SK-N-SH treated with all-trans-retinoic acid at 6 μM for 48 hours (cell line): ENCODE measurements around the gene GPR183.

Experiments
- ATAC-seq: fragments of 200-7000 bp; cut with Tn5 transposase; 3 replicates; pipeline ENCODE4 v1.9.1; 2020; ENCODE audit warnings: mild to moderate bottlenecking, moderate library complexity
- ARNTL ChIP-seq: fragments of 450-650 bp; formaldehyde crosslinking; IDR thresholded peaks from 2 replicates; pipeline ENCODE4 v1.5.0; 2020; ENCODE audit warnings: low read depth, mild to moderate bottlenecking, moderate library complexity, borderline replicate concordance
- BACH2 ChIP-seq: fragments of 250-450 bp; sonication (Bioruptor Pico); IDR thresholded peaks from 2 replicates; pipeline ENCODE4 v1.9.0; 2021; ENCODE audit warnings: mild to moderate bottlenecking, borderline replicate concordance
- CREB5 ChIP-seq: fragments of 250-450 bp; sonication (Bioruptor Pico); IDR thresholded peaks from 2 replicates; pipeline ENCODE4 v1.5.1; 2020; ENCODE audit warnings: low read depth, mild to moderate bottlenecking, moderate library complexity
- CSDC2 ChIP-seq: fragments of 250-450 bp; sonication (Bioruptor Pico); IDR thresholded peaks from 2 replicates; pipeline ENCODE4 v1.5.0; 2020; ENCODE audit warnings: mild to moderate bottlenecking, moderate library complexity
- CSRNP3 ChIP-seq: fragments of 250-450 bp; sonication (Bioruptor Pico); IDR thresholded peaks from 2 replicates; pipeline ENCODE4 v1.5.1; 2021; ENCODE audit warnings: mild to moderate bottlenecking, moderate library complexity
- ESRRG ChIP-seq: fragments of 250-450 bp; sonication (Bioruptor Pico); IDR thresholded peaks from 2 replicates; pipeline ENCODE4 v1.6.1; 2021; ENCODE audit warnings: mild to moderate bottlenecking
- GLIS3 ChIP-seq: fragments of 250-450 bp; sonication (Bioruptor Pico); IDR thresholded peaks from 2 replicates; pipeline ENCODE4 v1.5.0; 2020; ENCODE audit warnings: mild to moderate bottlenecking, moderate library complexity
- ISL1 ChIP-seq: fragments of 250-450 bp; sonication (Bioruptor Pico); IDR thresholded peaks from 2 replicates; pipeline ENCODE4 v2.1.2; 2022; ENCODE audit warnings: mild to moderate bottlenecking, moderate library complexity
- OSR1 ChIP-seq: fragments of 250-450 bp; sonication (Bioruptor Pico); IDR thresholded peaks from 2 replicates; pipeline ENCODE4 v1.8.0; 2022; ENCODE audit warnings: moderate library complexity, mild to moderate bottlenecking, inconsistent platforms
- PPARA ChIP-seq: fragments of 250-450 bp; sonication (Bioruptor Pico); IDR thresholded peaks from 2 replicates; pipeline ENCODE4 v1.5.0; 2020; ENCODE audit warnings: mild to moderate bottlenecking, borderline replicate concordance
- SNAI2 ChIP-seq: fragments of 250-450 bp; sonication (Bioruptor Pico); IDR thresholded peaks from 2 replicates; pipeline ENCODE4 v1.5.0; 2020; ENCODE audit warnings: mild to moderate bottlenecking, moderate library complexity
- TCF4 ChIP-seq: fragments of 250-450 bp; sonication (Bioruptor Pico); IDR thresholded peaks from 2 replicates; pipeline ENCODE4 v1.8.0; 2021; ENCODE audit warnings: mild to moderate bottlenecking, moderate library complexity, borderline replicate concordance
- TOX ChIP-seq: fragments of 250-450 bp; sonication (Bioruptor Pico); IDR thresholded peaks from 2 replicates; pipeline ENCODE4 v1.8.0; 2021; ENCODE audit warnings: mild to moderate bottlenecking, moderate library complexity, borderline replicate concordance
- ZC3H10 ChIP-seq: fragments of 250-450 bp; sonication (Bioruptor Pico); IDR thresholded peaks from 2 replicates; pipeline ENCODE4 v1.5.1; 2021; ENCODE audit warnings: mild to moderate bottlenecking, moderate library complexity
- ZFP3 ChIP-seq: fragments of 250-450 bp; sonication (Bioruptor Pico); IDR thresholded peaks from 2 replicates; pipeline ENCODE4 v1.5.0; 2020; ENCODE audit warnings: mild to moderate bottlenecking, moderate library complexity
- ZFP30 ChIP-seq: fragments of 450-650 bp; formaldehyde crosslinking; IDR thresholded peaks from 2 replicates; pipeline ENCODE4 v1.5.0; 2022; ENCODE audit warnings: mild to moderate bottlenecking, moderate library complexity
- ZNF565 ChIP-seq: fragments of 450-650 bp; formaldehyde crosslinking; conservative IDR thresholded peaks from 2 replicates; pipeline ENCODE4 v1.5.0; 2020; ENCODE audit warnings: low read depth, mild to moderate bottlenecking, moderate library complexity
- ZNF8 ChIP-seq: fragments of 450-650 bp; formaldehyde crosslinking; IDR thresholded peaks from 2 replicates; pipeline ENCODE4 v1.5.0; 2020; ENCODE audit warnings: mild to moderate bottlenecking, moderate library complexity
- TF ChIP-seq, protein P1 (sequence below): fragments of 250-450 bp; sonication (Bioruptor Pico); IDR thresholded peaks from 2 replicates; pipeline ENCODE4 v1.5.0; 2020; ENCODE audit warnings: mild to moderate bottlenecking, moderate library complexity
- TF ChIP-seq, protein P2 (sequence below): fragments of 250-450 bp; sonication (Bioruptor Pico); IDR thresholded peaks from 2 replicates; pipeline ENCODE4 v1.8.0; 2020; ENCODE audit warnings: mild to moderate bottlenecking, moderate library complexity, borderline replicate concordance
- TF ChIP-seq, protein P3 (sequence below): fragments of 250-450 bp; sonication (Bioruptor Pico); IDR thresholded peaks from 2 replicates; pipeline ENCODE4 v1.8.0; 2021; ENCODE audit warnings: low read depth, mild to moderate bottlenecking, moderate library complexity, borderline replicate concordance

GPR183 gene

DNA sequence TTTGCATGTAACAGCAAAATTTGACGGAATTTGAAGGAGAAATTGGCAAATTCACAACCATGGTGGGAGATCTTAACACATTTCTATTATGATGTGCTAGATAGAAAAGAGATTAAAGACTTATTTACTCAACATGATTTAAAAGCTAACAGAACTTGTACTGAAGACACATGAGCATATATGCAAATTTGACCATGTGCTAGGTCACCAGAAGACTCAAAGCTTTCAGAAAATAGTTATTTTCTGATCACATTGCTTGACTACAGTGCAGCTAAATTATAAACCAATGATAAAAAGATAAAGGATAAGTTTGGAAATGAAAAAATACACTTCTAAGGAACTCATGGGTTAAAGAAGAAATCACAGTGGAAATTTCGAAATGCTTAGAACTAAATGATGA lies 9.1 kb downstream of the GPR183 start:
- TF ChIP-seq ESRRG (CRISPR knock-in tag) (no peak), CSRNP3 (CRISPR knock-in tag) (no peak), OSR1 (no peak), TOX (CRISPR knock-in tag) (no peak), PPARA (no peak)
- ATAC-seq: no peak

DNA sequence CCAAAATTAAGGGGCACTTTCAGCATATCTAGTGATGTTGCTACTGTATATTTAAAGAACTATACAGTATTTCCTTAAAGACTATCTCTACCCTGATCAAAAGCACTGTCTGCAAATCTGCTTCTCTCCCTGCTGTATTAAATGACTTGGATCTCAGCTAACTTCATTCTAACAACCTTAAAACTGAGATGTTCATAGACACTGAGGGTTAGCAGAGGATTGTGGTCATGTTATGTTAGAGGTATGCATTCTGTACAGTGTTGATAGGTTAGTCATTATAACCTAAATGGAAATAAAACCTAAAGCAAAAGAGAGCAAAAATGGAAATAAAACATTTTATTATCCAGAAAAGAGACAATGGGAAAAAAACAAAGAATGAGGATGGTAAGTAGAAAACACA lies 9.9 kb downstream of the GPR183 start:
- TF ChIP-seq CSDC2 (CRISPR knock-in tag): no peak
- TF ChIP-seq CSRNP3 (CRISPR knock-in tag): no peak
- TF ChIP-seq, protein P1, sequence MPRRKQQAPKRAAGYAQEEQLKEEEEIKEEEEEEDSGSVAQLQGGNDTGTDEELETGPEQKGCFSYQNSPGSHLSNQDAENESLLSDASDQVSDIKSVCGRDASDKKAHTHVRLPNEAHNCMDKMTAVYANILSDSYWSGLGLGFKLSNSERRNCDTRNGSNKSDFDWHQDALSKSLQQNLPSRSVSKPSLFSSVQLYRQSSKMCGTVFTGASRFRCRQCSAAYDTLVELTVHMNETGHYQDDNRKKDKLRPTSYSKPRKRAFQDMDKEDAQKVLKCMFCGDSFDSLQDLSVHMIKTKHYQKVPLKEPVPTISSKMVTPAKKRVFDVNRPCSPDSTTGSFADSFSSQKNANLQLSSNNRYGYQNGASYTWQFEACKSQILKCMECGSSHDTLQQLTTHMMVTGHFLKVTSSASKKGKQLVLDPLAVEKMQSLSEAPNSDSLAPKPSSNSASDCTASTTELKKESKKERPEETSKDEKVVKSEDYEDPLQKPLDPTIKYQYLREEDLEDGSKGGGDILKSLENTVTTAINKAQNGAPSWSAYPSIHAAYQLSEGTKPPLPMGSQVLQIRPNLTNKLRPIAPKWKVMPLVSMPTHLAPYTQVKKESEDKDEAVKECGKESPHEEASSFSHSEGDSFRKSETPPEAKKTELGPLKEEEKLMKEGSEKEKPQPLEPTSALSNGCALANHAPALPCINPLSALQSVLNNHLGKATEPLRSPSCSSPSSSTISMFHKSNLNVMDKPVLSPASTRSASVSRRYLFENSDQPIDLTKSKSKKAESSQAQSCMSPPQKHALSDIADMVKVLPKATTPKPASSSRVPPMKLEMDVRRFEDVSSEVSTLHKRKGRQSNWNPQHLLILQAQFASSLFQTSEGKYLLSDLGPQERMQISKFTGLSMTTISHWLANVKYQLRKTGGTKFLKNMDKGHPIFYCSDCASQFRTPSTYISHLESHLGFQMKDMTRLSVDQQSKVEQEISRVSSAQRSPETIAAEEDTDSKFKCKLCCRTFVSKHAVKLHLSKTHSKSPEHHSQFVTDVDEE (CRISPR knock-in tag): no peak
- TF ChIP-seq ZNF565 (CRISPR knock-in tag): no peak
- no peak for TF ChIP-seq BACH2 (CRISPR knock-in tag)
- TF ChIP-seq ZC3H10: no peak
- TF ChIP-seq ZNF8: no peak
- TF ChIP-seq, protein P2, sequence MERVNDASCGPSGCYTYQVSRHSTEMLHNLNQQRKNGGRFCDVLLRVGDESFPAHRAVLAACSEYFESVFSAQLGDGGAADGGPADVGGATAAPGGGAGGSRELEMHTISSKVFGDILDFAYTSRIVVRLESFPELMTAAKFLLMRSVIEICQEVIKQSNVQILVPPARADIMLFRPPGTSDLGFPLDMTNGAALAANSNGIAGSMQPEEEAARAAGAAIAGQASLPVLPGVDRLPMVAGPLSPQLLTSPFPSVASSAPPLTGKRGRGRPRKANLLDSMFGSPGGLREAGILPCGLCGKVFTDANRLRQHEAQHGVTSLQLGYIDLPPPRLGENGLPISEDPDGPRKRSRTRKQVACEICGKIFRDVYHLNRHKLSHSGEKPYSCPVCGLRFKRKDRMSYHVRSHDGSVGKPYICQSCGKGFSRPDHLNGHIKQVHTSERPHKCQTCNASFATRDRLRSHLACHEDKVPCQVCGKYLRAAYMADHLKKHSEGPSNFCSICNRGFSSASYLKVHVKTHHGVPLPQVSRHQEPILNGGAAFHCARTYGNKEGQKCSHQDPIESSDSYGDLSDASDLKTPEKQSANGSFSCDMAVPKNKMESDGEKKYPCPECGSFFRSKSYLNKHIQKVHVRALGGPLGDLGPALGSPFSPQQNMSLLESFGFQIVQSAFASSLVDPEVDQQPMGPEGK: no peak
- TF ChIP-seq, protein P3, sequence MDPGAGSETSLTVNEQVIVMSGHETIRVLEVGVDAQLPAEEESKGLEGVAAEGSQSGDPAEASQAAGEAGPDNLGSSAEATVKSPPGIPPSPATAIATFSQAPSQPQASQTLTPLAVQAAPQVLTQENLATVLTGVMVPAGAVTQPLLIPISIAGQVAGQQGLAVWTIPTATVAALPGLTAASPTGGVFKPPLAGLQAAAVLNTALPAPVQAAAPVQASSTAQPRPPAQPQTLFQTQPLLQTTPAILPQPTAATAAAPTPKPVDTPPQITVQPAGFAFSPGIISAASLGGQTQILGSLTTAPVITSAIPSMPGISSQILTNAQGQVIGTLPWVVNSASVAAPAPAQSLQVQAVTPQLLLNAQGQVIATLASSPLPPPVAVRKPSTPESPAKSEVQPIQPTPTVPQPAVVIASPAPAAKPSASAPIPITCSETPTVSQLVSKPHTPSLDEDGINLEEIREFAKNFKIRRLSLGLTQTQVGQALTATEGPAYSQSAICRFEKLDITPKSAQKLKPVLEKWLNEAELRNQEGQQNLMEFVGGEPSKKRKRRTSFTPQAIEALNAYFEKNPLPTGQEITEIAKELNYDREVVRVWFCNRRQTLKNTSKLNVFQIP: no peak
- TF ChIP-seq GLIS3 (CRISPR knock-in tag): no peak
- TF ChIP-seq ARNTL (CRISPR knock-in tag): no peak
- TF ChIP-seq CREB5 (CRISPR knock-in tag): no peak
- TF ChIP-seq PPARA: no peak
- no peak for TF ChIP-seq ISL1
- no peak for TF ChIP-seq SNAI2 (CRISPR knock-in tag)
- no peak for TF ChIP-seq ZFP30 (CRISPR knock-in tag)
- no peak for TF ChIP-seq TCF4 (CRISPR knock-in tag)
- ATAC-seq: peak; percentile 61

- ATAC-seq: peak; percentile 83
- TF ChIP-seq ESRRG (CRISPR knock-in tag) (no peak), ISL1 (peak; percentile 44; the same call in 1 of the 2 replicates), ZNF8 (no peak), CSDC2 (CRISPR knock-in tag) (no peak), ARNTL (CRISPR knock-in tag) (no peak), TCF4 (CRISPR knock-in tag) (no peak), ZFP3 (CRISPR knock-in tag) (no peak), CREB5 (CRISPR knock-in tag) (no peak)
- TF ChIP-seq, protein P3: no peak
- TF ChIP-seq, all 23 proteins: peak for 1
Observed at GRCh38 chr13:99296398-99296797, 10.8 kb downstream of the GPR183 start.
